Measurements from ENCODE around the gene PSMD8. TPM values are rescaled to one million over a fixed set of nuclear protein-coding genes. Genes with fewer than 3 reads are reported as not detected.
A peak's percentile ranks its signal among the peaks of the same experiment; 100 is the strongest.

Gene PSMD8
- total RNA-seq, 1 experiment from 2014 or later, result 195 TPM

DNA sequence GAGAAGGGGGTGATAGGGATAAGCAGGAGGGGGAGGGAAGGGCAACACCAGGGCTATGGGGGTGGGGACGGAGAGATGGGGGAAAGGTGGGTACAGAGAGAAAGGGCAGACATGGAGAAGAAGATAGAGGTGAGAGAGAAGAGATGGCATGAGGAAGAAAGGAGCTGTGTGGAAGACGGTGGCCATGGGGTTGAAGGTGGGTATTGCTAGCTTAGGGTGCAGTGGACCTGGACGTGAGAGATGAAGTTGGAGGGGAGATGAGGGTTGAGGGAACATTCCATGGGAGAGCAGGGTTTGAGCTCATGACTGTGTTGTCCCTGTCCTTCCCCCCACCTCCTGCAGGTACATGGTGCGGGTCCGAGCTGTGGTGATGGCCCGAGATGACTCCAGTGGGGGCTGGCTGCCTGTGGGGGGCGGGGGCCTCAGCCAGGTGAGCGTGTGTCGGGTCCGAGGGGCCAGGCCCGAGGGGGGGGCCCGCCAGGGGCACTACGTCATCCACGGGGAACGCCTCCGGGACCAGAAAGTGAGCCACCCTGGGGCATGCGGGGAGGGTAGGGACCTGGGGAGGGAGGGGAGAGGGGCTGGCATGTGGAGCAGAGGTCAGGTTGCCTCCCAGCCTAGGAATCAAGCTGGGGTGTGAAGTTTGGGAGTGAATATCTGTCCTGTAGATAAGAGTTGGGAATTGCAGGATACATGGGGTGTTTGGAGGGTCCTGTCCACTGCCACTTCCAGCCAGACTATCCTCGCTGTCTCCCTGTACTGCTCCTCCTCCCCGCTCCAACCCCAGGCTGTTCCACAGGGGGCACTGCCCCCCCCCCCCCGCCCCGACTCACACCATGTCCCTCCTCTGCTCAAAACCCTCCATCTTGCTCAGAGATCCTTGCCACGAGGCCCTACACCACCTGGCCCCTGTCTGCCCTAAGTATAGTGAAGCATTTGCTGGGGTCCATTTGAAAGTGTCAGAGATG lies 15.9 kb downstream of the PSMD8 start:
- TF ChIP-seq FOSL1 (IDR thresholded peaks at IDR 0.05; ENCODE audit: low read depth), result no peak
- TF ChIP-seq, protein P1, sequence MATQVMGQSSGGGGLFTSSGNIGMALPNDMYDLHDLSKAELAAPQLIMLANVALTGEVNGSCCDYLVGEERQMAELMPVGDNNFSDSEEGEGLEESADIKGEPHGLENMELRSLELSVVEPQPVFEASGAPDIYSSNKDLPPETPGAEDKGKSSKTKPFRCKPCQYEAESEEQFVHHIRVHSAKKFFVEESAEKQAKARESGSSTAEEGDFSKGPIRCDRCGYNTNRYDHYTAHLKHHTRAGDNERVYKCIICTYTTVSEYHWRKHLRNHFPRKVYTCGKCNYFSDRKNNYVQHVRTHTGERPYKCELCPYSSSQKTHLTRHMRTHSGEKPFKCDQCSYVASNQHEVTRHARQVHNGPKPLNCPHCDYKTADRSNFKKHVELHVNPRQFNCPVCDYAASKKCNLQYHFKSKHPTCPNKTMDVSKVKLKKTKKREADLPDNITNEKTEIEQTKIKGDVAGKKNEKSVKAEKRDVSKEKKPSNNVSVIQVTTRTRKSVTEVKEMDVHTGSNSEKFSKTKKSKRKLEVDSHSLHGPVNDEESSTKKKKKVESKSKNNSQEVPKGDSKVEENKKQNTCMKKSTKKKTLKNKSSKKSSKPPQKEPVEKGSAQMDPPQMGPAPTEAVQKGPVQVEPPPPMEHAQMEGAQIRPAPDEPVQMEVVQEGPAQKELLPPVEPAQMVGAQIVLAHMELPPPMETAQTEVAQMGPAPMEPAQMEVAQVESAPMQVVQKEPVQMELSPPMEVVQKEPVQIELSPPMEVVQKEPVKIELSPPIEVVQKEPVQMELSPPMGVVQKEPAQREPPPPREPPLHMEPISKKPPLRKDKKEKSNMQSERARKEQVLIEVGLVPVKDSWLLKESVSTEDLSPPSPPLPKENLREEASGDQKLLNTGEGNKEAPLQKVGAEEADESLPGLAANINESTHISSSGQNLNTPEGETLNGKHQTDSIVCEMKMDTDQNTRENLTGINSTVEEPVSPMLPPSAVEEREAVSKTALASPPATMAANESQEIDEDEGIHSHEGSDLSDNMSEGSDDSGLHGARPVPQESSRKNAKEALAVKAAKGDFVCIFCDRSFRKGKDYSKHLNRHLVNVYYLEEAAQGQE (IDR thresholded peaks at IDR 0.05; ENCODE audit: low read depth), result no peak
- no peak for TF ChIP-seq MAX (IDR thresholded peaks at IDR 0.05)
- TF ChIP-seq YY1 (IDR thresholded peaks at IDR 0.05; ENCODE audit: extremely low read depth, insufficient replicate concordance, low read depth, low read length), result no peak
- TF ChIP-seq POLR2A (IDR thresholded peaks at IDR 0.05; ENCODE audit: borderline replicate concordance, extremely low read depth, insufficient read depth, insufficient read length), result no peak
- TF ChIP-seq ZNF274 (IDR thresholded peaks at IDR 0.05; ENCODE audit: low read depth, low read length), result no peak
- TF ChIP-seq EGR1 (IDR thresholded peaks at IDR 0.05; ENCODE audit: low read depth), result no peak
- no peak for TF ChIP-seq EZH2phosphoT487 (IDR thresholded peaks at IDR 0.05; ENCODE audit: borderline replicate concordance)
- no peak for TF ChIP-seq CEBPB (IDR thresholded peaks at IDR 0.05; ENCODE audit: low read depth)
- TF ChIP-seq ZFX (IDR thresholded peaks at IDR 0.05), result no peak
- TF ChIP-seq RAD21 (IDR thresholded peaks at IDR 0.05; ENCODE audit: low read depth), result no peak
- TF ChIP-seq CBX3 (IDR thresholded peaks at IDR 0.05; ENCODE audit: low read depth), result no peak
- TF ChIP-seq SIN3A (IDR thresholded peaks at IDR 0.05; ENCODE audit: low read depth), result no peak
- CTCF ChIA-PET, result interaction anchor here (4.0 kb wide), 1 partner anchor 13 kb away, joined by 49 read pairs; the partner anchor contains the start of gene FAM98C
- Histone ChIP-seq H4K20me1 (ENCODE audit: insufficient read depth) (no peaks in the 10 kb centered on the region), H3K9me2 (ENCODE audit: insufficient read depth) (no peaks in the 10 kb centered on the region), H3K79me2 (ENCODE audit: insufficient read depth, low read length) (no peaks in the 10 kb centered on the region), H2AFZ (ENCODE audit: low read depth, low read length, poor library complexity, severe bottlenecking) (no peak overlapping the region), H3K9ac (ENCODE audit: low read length) (no peak overlapping the region), H3K27ac (ENCODE audit: low read depth, low read length) (no peak overlapping the region), H3K36me3 (ENCODE audit: control insufficient read depth in 1 of 2, insufficient read depth in 2 of 2, low read length in 2 of 2) (no peaks in the 10 kb centered on the region), H3K4me3 (replicated peaks in 1 of 2; ENCODE audit: low read depth in 1 of 2, low read length in 2 of 2) (no peak overlapping the region; a peak in 1 of 4 replicates), H3K4me1 (ENCODE audit: control insufficient read depth in 1 of 2, insufficient read depth in 2 of 2, low read length in 2 of 2) (peaks cover 11 to 52% of the 10 kb centered on the region in 2 experiments), H3K4me2 (ENCODE audit: low read length) (peak overlapping the region; percentile 14; the same call in 1 of the 2 replicates), H3K9me3 (ENCODE audit: control insufficient read depth in 1 of 2, insufficient read depth in 1 of 2, low read depth in 1 of 2, low read length in 2 of 2) (no peaks in the 10 kb centered on the region), H3K27me3 (ENCODE audit: insufficient read depth, low read length) (no peaks in the 10 kb centered on the region)
- no TSS peak for BruUV-seq (replicated peaks)
- POLR2A ChIA-PET, result interaction anchor here (1.7 kb wide), 1 partner anchor 13 kb away, joined by 8 read pairs; the partner anchor contains the start of gene FAM98C
- intact Hi-C loops (cut with micrococcal nuclease), result no loop called here
- RAD21 ChIA-PET (ENCODE audit: low non-redundant PET in 1 of 2, low total read pairs in 2 of 2, uncharacterized antibody in 2 of 2, unreplicated experiment in 2 of 2), result interaction anchor here (0.7 to 3.2 kb wide), 2 partner anchors 13 to 117 kb away, joined by 6 to 11 read pairs; partner anchors contain the start of gene FAM98C (in 1 of the 2)
- DNase-seq (ENCODE audit: low read depth, low spot score), result no peak
- ATAC-seq, result no peak
